GM12865 (cell line): Measurements from ENCODE around the gene RASAL1.

Experiments used
- DNase-seq: peaks from one replicate; pipeline ENCODE4 v3.0.0; 2010; ENCODE audit warnings: low read depth
- H3K4me3 ChIP-seq: 2 replicates; pipeline ENCODE4 v1.5.1; 2011; ENCODE audit warnings: mild to moderate bottlenecking, low read depth, low read length, control low read depth
- TF ChIP-seq, protein P1 (sequence below): IDR thresholded peaks from 2 replicates; pipeline ENCODE4 v1.5.1; 2011; ENCODE audit warnings: low read length, control low read depth, low read depth, inconsistent platforms; ENCODE audit not compliant: insufficient read depth; ENCODE audit errors: missing control alignments

RASAL1 gene

DNA sequence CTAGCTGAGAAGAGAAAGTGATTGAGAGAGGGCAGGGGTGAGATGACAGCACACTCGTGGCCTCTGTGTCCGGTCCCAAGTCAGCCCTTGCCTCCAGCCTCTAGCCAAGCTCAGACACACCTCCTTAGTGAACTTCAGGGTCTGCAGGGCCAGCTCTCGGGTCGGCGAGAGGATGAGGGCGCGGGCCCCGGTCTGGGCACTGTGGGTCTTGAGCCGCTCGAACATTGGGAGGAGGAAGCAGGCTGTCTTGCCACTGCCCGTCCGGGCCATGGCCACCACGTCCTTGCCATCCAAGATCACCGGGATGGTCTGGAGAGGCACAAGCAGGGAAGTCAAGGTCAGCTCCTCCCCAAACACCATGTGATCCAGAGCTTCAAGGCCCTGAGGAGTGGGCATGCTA, 43.5 kb upstream of the RASAL1 start:
- DNase-seq: no peak
- TF ChIP-seq, protein P1, sequence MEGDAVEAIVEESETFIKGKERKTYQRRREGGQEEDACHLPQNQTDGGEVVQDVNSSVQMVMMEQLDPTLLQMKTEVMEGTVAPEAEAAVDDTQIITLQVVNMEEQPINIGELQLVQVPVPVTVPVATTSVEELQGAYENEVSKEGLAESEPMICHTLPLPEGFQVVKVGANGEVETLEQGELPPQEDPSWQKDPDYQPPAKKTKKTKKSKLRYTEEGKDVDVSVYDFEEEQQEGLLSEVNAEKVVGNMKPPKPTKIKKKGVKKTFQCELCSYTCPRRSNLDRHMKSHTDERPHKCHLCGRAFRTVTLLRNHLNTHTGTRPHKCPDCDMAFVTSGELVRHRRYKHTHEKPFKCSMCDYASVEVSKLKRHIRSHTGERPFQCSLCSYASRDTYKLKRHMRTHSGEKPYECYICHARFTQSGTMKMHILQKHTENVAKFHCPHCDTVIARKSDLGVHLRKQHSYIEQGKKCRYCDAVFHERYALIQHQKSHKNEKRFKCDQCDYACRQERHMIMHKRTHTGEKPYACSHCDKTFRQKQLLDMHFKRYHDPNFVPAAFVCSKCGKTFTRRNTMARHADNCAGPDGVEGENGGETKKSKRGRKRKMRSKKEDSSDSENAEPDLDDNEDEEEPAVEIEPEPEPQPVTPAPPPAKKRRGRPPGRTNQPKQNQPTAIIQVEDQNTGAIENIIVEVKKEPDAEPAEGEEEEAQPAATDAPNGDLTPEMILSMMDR: no peak
- H3K4me3 ChIP-seq: no peak overlapping the region

DNA sequence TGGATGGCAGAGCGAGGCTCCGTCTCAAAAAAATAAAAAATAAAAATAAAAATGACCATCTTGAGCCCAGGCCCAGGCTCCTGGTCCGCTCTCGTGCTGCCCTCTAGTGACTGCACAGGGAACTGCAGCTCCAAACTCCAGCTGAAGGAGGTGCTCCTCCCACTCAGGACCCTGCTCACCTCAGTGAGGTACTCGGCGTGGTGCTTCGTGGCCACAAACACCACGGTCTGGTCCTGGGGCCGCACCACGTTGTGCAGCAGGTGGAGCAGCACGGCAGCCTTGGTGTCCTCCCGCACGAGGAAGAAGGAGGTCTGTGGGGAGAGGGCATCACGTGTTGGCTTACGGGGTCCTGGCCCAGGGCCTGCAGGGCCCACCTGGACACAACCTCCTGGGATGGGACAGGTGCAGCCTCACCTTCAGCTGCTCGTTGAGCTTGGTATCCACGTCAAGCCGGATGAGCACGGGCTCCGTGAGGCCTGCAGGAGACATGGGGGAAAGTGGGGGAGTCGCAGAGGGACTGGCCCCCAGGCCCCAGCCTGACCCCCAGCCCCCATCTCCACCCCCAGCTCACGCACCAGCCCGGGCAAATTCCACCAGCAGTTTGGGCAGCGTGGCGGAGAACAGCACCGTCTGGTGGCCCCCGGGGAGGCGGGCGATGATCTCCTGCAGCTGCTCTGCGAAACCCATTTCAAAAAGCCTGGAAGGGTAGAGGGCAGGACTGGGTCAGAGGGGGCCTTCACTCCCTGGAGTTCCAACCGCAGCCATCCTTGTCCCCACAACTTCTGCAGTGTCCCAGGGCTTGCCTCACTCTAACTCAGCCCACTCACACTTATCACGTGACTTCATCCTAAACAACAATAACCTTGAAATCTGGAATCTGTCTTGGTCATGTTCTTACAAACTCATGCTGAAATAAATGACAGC, 39.2 kb upstream of the RASAL1 start:
- peak; percentile 78 for DNase-seq
- TF ChIP-seq, protein P1: peak; percentile 98
- no peak overlapping the region for H3K4me3 ChIP-seq

DNA sequence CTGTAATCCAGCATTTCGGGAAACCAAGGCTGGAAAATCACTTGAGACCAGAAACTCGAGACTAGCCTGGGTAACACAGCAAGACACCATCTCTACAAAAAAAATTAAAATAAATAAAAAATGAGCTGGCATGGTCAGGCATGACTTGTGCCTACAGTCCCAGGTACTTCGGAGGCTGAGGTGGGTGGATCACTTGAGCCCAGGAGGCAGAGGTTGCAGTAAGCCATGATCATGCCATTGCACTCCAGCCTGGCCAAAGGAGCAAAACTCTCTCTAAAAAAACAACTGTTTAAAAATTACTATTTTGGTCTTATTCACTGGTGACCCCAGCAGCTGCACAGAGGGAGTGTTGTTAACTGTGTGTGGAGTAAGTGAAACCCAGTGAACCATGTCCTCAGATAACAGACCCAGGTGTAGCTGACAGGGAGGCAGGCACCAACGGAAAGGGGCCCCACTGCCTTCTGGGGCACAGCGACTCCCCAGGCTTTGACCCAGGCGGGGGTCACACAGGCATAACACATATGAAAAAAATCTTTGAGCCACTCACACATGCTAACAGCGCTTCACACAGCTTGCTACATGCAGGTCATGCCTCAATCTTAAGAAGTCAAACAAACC, 37.6 kb upstream of the RASAL1 start:
- H3K4me3 ChIP-seq: no peak overlapping the region
- TF ChIP-seq, protein P1: no peak

DNA sequence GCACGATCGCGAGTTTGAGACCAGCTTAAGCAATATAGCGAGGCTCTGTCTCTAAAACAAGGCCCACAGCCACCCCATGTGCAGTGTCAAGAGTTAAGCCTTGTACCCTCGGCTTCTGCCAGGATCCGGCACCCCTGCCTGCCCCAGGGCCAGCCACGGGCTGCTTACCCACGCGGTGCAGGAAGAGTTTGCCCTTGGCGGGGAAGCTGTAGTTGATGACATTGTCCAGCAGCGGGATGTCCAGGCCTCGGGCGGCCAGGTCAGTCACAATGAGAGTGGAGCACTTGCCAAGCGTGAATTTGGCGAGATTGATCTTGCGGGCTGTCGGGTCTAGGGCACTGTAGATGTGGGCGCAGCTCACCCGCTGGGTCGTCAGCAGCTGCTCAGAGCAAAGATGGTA, 36.6 kb upstream of the RASAL1 start:
- TF ChIP-seq, protein P1: no peak
- H3K4me3 ChIP-seq: no peak overlapping the region
- DNase-seq: no peak

More for the DNA sequence above, 37.6 kb upstream of the RASAL1 start:
- DNase-seq: peak; percentile 44

DNA sequence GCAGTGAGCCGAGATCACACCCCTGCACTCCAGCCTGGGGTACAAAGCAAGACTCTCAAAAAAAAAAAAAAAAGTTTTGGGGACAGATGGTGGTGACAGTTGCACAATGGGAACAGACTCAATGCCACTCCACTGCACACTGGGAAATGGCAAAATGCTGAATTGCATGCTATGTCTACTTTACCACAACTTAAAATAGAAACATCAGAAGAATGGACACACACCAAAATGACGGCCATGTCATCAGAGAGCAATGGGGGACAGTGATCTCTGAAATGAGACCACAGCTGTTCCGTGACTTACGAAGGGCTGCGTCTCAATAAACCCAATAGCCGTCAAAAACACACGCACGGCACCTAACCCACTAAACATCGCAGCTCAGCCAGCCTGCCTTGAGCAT, 36.0 kb upstream of the RASAL1 start:
- H3K4me3 ChIP-seq: no peak overlapping the region
- no peak for DNase-seq
- TF ChIP-seq, protein P1: no peak

DNA sequence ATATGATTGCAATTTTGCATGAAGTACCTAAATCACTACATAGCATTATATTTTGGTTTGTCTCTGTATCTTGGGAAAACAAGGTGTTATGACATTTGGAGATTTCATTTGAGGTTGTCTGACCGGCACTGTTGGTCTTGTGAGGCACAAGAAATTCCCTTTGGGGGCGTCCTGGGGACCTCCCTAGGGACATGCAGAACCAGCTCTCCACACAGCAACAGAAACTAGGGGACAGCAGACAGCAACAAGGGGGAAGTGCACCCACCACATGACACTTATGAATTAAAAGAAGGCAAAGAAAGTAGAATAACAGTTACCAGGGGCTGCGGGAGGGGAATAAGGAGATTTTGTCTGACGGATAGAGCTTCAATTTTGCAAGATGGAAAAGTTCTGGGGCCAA, 35.4 kb upstream of the RASAL1 start:
- H3K4me3 ChIP-seq: no peak overlapping the region
- DNase-seq: no peak
- TF ChIP-seq, protein P1: no peak
